ENCODE results near the gene HRH4.

- TF ChIP-seq EZH2 (IDR thresholded peaks at IDR 0.05; ENCODE audit: borderline replicate concordance, low read length), result no peak
- TF ChIP-seq CTCF (conservative IDR thresholded peaks at IDR 0.05 in 1 of 2, IDR thresholded peaks at IDR 0.05 in 1 of 2; ENCODE audit: extremely low read depth in 1 of 2, insufficient read depth in 1 of 2, low read depth in 1 of 2, low read length in 2 of 2), result no peak
Measured at GRCh38 chr18:24456549-24456948, 3.9 kb upstream of the HRH4 start.
